HCT116 (cell line): ENCODE results near the gene NFKB2.

Experiments
- CEBPB ChIP-seq: IDR thresholded peaks from 2 replicates; pipeline ENCODE4 v1.6.1; 2012; ENCODE audit warnings: low read depth
- CTCF ChIP-seq, 3 experiments: fragments of 200-600 bp in 1 of 3; sonication (generic) in 1 of 3; IDR thresholded peaks in 2 of 3; conservative IDR thresholded peaks in 1 of 3; 2 replicates each; pipeline ENCODE4 v1.5.1; 2012 to 2017; ENCODE audit warnings: low read depth in 2 of 3, low read length in 2 of 3, antibody characterized with exemption in 1 of 3, borderline replicate concordance in 1 of 3, control low read depth in 1 of 3, mild to moderate bottlenecking in 1 of 3, mixed read lengths in 1 of 3, mixed run types in 1 of 3, moderate library complexity in 1 of 3; ENCODE audit not compliant: insufficient read depth in 1 of 3
- EGR1 ChIP-seq: IDR thresholded peaks from 2 replicates; pipeline ENCODE4 v1.6.1; 2012; ENCODE audit warnings: low read depth
- ELF1 ChIP-seq: IDR thresholded peaks from 2 replicates; pipeline ENCODE4 v1.6.1; 2012; ENCODE audit warnings: low read depth, borderline replicate concordance
- EZH2phosphoT487 ChIP-seq: fragments of 200-600 bp; IDR thresholded peaks from 2 replicates; pipeline ENCODE4 v1.6.1; 2018; ENCODE audit warnings: antibody characterized with exemption, borderline replicate concordance
- POLR2A ChIP-seq: IDR thresholded peaks from 2 replicates; pipeline ENCODE4 v1.7.0; 2011; ENCODE audit warnings: borderline replicate concordance; ENCODE audit not compliant: insufficient read depth, insufficient read length; ENCODE audit errors: extremely low read depth
- POLR2AphosphoS5 ChIP-seq: IDR thresholded peaks from 2 replicates; pipeline ENCODE4 v1.6.1; 2011; ENCODE audit warnings: mild to moderate bottlenecking, low read depth, low read length, moderate library complexity
- RAD21 ChIP-seq: IDR thresholded peaks from 2 replicates; pipeline ENCODE4 v1.6.1; 2012; ENCODE audit warnings: low read depth, mild to moderate bottlenecking
- REST ChIP-seq: IDR thresholded peaks from 2 replicates; pipeline ENCODE4 v1.6.1; 2012; ENCODE audit warnings: low read depth
- SP1 ChIP-seq: IDR thresholded peaks from 2 replicates; pipeline ENCODE4 v1.6.1; 2012; ENCODE audit warnings: low read depth
- TF ChIP-seq, protein P1 (sequence below): IDR thresholded peaks from 2 replicates; pipeline ENCODE4 v1.6.1; 2012

GRCh38 chr10:102416695-102417094 lies 21.2 kb downstream of the NFKB2 start:
- no peak for TF ChIP-seq CTCF (IDR thresholded peaks at IDR 0.05 in 2 of 3, conservative IDR thresholded peaks at IDR 0.05 in 1 of 3; ENCODE audit: borderline replicate concordance in 1 of 3, insufficient read depth in 1 of 3, low read depth in 2 of 3, low read length in 2 of 3)
- TF ChIP-seq EZH2phosphoT487, result no peak
- TF ChIP-seq EGR1, result no peak
- no peak for TF ChIP-seq SP1
- TF ChIP-seq REST, result no peak
- TF ChIP-seq POLR2A, result no peak
- TF ChIP-seq POLR2AphosphoS5, result no peak
- no peak for TF ChIP-seq CEBPB
- TF ChIP-seq, protein P1, sequence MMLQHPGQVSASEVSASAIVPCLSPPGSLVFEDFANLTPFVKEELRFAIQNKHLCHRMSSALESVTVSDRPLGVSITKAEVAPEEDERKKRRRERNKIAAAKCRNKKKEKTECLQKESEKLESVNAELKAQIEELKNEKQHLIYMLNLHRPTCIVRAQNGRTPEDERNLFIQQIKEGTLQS, result no peak
- no peak for TF ChIP-seq ELF1
- TF ChIP-seq RAD21, result no peak
